Muscle layer of colon (tissue), 2 donors: ENCODE data around the gene CLDN24.

Source experiments
- H3K27ac ChIP-seq: one replicate; pipeline ENCODE4 v1.7.0; 2013; ENCODE audit warnings: low read depth, mild to moderate bottlenecking, low read length, moderate library complexity
- H3K27me3 ChIP-seq, 2 donors: one replicate each; pipeline ENCODE4 v1.7.0; 2013; ENCODE audit warnings: low read length in 2 of 2, mild to moderate bottlenecking in 2 of 2; ENCODE audit not compliant: insufficient read depth in 2 of 2, control insufficient read depth in 1 of 2
- H3K36me3 ChIP-seq: one replicate; pipeline ENCODE4 v1.7.0; 2013; ENCODE audit warnings: mild to moderate bottlenecking, low read length; ENCODE audit not compliant: insufficient read depth
- H3K4me1 ChIP-seq: one replicate; pipeline ENCODE4 v1.7.0; 2013; ENCODE audit warnings: mild to moderate bottlenecking, low read length; ENCODE audit not compliant: insufficient read depth
- H3K4me3 ChIP-seq, 2 donors: one replicate each; pipeline ENCODE4 v1.7.0; 2013; ENCODE audit warnings: low read length in 2 of 2, low read depth in 1 of 2, mild to moderate bottlenecking in 1 of 2, moderate library complexity in 1 of 2
- H3K9ac ChIP-seq: one replicate; pipeline ENCODE4 v1.7.0; 2013; ENCODE audit warnings: low read length
- H3K9me3 ChIP-seq: one replicate; pipeline ENCODE4 v1.7.0; 2013; ENCODE audit warnings: mild to moderate bottlenecking, low read length
- donor health status: abdominal sarcoma.
- donor health status: Adenocarcinoma of cecum.

Gene CLDN24

DNA sequence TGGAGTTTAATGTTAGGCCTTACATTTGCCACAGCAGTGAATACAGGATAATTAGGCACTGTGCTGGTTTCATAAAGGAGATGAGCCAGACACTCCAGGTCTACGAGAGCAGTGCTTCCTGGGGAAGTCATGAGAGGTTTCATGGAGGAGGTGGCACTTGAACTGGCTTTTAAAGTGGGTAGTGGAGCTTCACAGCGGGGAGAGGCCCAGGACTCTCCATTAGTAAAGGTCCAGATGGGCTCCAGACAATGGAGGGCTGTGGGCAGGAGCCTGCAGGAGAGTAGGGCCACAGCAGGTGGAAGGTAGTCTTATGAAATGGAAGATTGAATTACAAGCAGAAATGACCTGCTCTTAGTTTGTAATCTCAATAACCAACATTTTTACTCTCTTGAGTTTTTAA, 31.2 kb downstream of the CLDN24 start:
- H3K9ac ChIP-seq, result no peak overlapping the region
- H3K27ac ChIP-seq, result no peak overlapping the region
- peaks cover 45% of the 10 kb centered on the region for H3K36me3 ChIP-seq
- no peak overlapping the region for H3K4me3 ChIP-seq
- no peaks in the 10 kb centered on the region for H3K27me3 ChIP-seq
- no peaks in the 10 kb centered on the region for H3K9me3 ChIP-seq
- no peaks in the 10 kb centered on the region for H3K4me1 ChIP-seq

- H3K9ac ChIP-seq, result no peak overlapping the region
- H3K4me3 ChIP-seq, result no peak overlapping the region
- no peak overlapping the region for H3K27ac ChIP-seq
- peaks cover 39% of the 10 kb centered on the region for H3K36me3 ChIP-seq
- peaks cover 4% of the 10 kb centered on the region for H3K4me1 ChIP-seq
- no peaks in the 10 kb centered on the region for H3K27me3 ChIP-seq
- no peaks in the 10 kb centered on the region for H3K9me3 ChIP-seq
These were observed 32.5 kb downstream of the CLDN24 start for GRCh38 chr4:183289688-183290087.

GRCh38 chr4:183288955-183289354, 33.3 kb downstream of the CLDN24 start:
- Histone ChIP-seq H3K4me3 (no peak overlapping the region), H3K27me3 (no peaks in the 10 kb centered on the region), H3K27ac (no peak overlapping the region), H3K9me3 (no peaks in the 10 kb centered on the region), H3K4me1 (peaks cover 4% of the 10 kb centered on the region), H3K9ac (no peak overlapping the region), H3K36me3 (peaks cover 38% of the 10 kb centered on the region)

GRCh38 chr4:183287677-183288076, 34.5 kb downstream of the CLDN24 start:
- Histone ChIP-seq H3K4me1 (peaks cover 6% of the 10 kb centered on the region), H3K27me3 (no peaks in the 10 kb centered on the region), H3K9ac (no peak overlapping the region), H3K27ac (no peak overlapping the region), H3K4me3 (no peak overlapping the region), H3K36me3 (peaks cover 41% of the 10 kb centered on the region), H3K9me3 (no peaks in the 10 kb centered on the region)

DNA sequence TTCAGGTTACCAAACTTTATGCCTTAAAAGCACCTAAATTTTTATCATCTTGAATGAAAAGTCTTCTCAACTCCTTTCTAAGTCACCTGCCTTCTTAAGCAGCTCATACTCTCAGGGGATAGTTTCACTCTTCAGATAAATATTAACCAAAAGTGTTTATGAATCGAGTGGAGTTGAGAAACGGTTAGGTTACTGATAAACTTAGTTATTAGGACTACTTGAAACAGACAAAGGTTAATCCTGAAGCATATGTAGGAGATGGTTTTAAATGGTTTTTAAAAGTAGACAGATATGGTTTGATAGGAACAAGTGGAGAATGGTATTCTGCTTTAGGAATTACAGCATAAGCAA, 34.9 kb downstream of the CLDN24 start:
- no peak overlapping the region for H3K27ac ChIP-seq
- no peaks in the 10 kb centered on the region for H3K27me3 ChIP-seq
- H3K36me3 ChIP-seq, result peaks cover 42% of the 10 kb centered on the region
- H3K9ac ChIP-seq, result no peak overlapping the region
- no peak overlapping the region for H3K4me3 ChIP-seq
- H3K9me3 ChIP-seq, result no peaks in the 10 kb centered on the region
- peaks cover 10% of the 10 kb centered on the region for H3K4me1 ChIP-seq

DNA sequence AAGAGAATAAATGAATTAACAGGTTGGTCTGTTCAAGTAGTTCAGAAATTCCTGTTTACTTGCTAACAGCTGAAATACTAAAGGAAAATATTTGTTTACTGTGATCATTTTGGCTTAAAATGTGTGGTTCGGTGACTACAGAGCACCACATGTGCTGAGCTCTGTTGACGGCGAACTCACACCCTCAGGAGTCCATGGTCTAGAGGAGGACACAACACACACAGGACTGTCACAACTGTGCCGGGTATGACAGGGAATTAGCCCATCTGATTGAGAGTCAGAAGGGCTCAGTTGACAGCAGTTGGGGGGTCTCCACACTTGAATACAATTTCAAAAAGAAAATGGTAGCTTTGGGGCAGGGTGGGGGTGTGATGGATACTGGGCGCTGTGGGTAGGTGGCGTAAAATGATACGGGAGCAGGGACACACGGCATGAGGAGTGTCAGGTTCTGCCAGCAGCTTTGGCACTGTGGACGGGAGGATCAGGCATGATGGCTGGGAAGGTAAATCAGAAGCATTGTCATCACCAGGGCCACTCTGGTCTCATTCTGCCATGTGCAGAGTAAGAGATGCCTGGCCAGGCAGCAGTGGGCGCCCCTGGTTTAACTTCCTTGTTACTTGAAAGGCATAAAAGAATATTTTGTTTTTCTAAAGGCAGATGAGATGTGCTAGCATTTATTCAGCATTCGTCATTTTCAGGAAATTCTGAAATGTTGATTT, 35.5 kb downstream of the CLDN24 start:
- no peaks in the 10 kb centered on the region for H3K27me3 ChIP-seq
- no peak overlapping the region for H3K9ac ChIP-seq
- H3K4me3 ChIP-seq, result no peak overlapping the region
- H3K4me1 ChIP-seq, result peaks cover 14% of the 10 kb centered on the region
- no peaks in the 10 kb centered on the region for H3K9me3 ChIP-seq
- peaks cover 42% of the 10 kb centered on the region for H3K36me3 ChIP-seq
- H3K27ac ChIP-seq, result no peak overlapping the region

DNA sequence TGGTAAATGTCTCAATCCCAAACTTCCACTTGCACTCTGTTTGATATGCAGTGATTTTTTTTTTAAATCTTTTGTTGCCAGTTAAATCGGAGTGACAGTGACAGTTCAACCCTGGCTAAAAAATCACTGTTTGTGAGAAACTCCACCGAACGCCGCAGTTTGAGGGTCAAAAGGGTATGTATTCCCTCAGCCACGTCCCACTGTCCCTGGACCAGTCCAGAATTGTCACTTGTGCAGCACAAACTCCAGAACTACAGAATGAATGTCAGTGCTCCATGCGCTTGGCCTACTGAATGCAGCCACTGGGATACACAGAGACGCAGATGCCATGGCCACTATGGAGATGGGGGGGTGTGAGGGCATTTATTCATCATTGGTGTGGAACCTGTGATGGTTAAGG, 36.3 kb downstream of the CLDN24 start:
- H3K27ac ChIP-seq, result no peak overlapping the region
- peaks cover 14% of the 10 kb centered on the region for H3K4me1 ChIP-seq
- H3K9ac ChIP-seq, result no peak overlapping the region
- no peaks in the 10 kb centered on the region for H3K27me3 ChIP-seq
- H3K4me3 ChIP-seq, result no peak overlapping the region
- H3K9me3 ChIP-seq, result no peaks in the 10 kb centered on the region
- peaks cover 42% of the 10 kb centered on the region for H3K36me3 ChIP-seq

- H3K4me1 ChIP-seq, result peaks cover 14% of the 10 kb centered on the region
- H3K4me3 ChIP-seq, result no peak overlapping the region
- H3K27me3 ChIP-seq, result no peaks in the 10 kb centered on the region
- H3K9ac ChIP-seq, result no peak overlapping the region
- H3K9me3 ChIP-seq, result no peaks in the 10 kb centered on the region
- peaks cover 48% of the 10 kb centered on the region for H3K36me3 ChIP-seq
- H3K27ac ChIP-seq, result no peak overlapping the region
These were observed 37.3 kb downstream of the CLDN24 start for GRCh38 chr4:183284965-183285364.

DNA sequence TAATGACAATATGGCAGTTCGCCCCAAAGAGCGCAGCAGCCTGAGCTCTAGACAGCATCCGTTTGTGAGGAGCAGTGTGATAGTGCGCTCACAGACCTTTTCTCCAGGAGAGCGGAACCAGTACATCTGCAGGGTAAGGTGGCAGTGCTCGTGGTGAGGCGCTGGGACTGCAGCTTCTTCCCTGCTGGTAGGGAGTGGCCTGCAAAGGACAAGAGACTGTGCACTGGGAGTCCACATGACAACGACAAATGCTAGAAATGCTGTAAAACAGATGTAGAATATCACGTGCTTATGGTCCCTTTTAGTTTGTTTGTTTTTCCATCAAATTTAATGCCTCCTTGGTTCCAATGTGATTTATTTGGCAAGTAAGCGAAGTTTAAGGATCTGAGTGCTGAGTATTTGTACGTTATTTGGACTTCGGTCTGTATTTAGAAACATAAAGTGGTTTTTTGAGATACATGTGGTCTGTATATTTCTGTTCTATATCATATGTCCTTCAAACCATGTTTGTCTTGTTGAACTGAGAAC, 37.9 kb downstream of the CLDN24 start:
- Histone ChIP-seq H3K27me3 (no peaks in the 10 kb centered on the region), H3K4me1 (peaks cover 14% of the 10 kb centered on the region), H3K4me3 (no peak overlapping the region), H3K27ac (no peak overlapping the region), H3K9me3 (no peaks in the 10 kb centered on the region), H3K9ac (no peak overlapping the region), H3K36me3 (peaks cover 45% of the 10 kb centered on the region)

DNA sequence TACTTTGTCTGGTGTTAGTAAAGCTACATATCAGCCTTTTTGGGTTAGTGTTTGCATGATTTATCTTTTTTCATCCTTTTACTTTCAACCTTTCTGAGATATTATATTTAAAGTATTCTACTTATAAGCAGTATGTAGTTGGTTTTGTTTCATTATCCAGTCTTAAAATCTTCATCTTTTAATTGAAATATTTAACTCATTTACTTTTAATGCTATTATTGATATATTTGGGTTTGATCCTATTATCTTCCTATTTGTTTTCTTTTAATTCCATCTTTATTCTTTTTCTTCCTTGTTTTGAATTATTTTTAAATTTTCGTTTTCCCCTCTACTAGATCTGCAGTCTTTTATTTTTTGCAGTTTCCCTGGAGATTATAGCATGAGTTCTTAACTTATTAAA, 46.1 kb downstream of the CLDN24 start:
- peaks cover 16% of the 10 kb centered on the region for H3K9me3 ChIP-seq
- no peak overlapping the region for H3K4me3 ChIP-seq
- H3K27ac ChIP-seq, result no peak overlapping the region
- H3K27me3 ChIP-seq, result no peaks in the 10 kb centered on the region
- H3K9ac ChIP-seq, result no peak overlapping the region
- no peaks in the 10 kb centered on the region for H3K4me1 ChIP-seq
- H3K36me3 ChIP-seq, result peaks cover 18% of the 10 kb centered on the region

GRCh38 chr4:183272384-183272783, 49.8 kb downstream of the CLDN24 start:
- Histone ChIP-seq H3K4me1 (no peaks in the 10 kb centered on the region), H3K27ac (no peak overlapping the region), H3K9ac (no peak overlapping the region), H3K9me3 (peaks cover 16% of the 10 kb centered on the region), H3K4me3 (no peak overlapping the region), H3K27me3 (no peaks in the 10 kb centered on the region), H3K36me3 (peaks cover 37% of the 10 kb centered on the region)
